Left ventricle myocardium inferior (tissue), 1 donor: ENCODE results near the gene SMNDC1. TPM values are rescaled to one million over a fixed set of nuclear protein-coding genes. Genes with fewer than 3 reads are reported as not detected.

Source experiments
- DNase-seq: peaks from one replicate; pipeline ENCODE4 v3.0.0-alpha.2; 2020
- H3K27ac ChIP-seq: fragments of 200-600 bp; replicated peaks from 2 replicates; pipeline ENCODE4 v1.8.0; 2021
- H3K27me3 ChIP-seq: fragments of 200-600 bp; 2 replicates; pipeline ENCODE4 v1.8.0; 2021; ENCODE audit warnings: low read depth
- H3K36me3 ChIP-seq: fragments of 200-600 bp; 2 replicates; pipeline ENCODE4 v1.8.0; 2021
- H3K4me1 ChIP-seq: fragments of 200-600 bp; 2 replicates; pipeline ENCODE4 v1.8.0; 2021
- H3K4me3 ChIP-seq: fragments of 200-600 bp; 2 replicates; pipeline ENCODE4 v1.8.0; 2021; ENCODE audit warnings: mild to moderate bottlenecking, moderate library complexity
- H3K9me3 ChIP-seq: fragments of 200-600 bp; replicated peaks from 2 replicates; pipeline ENCODE4 v1.8.0; 2021
- intact Hi-C: fragments of 100-400 bp; cut with micrococcal nuclease; formaldehyde crosslinking; loops from one replicate; pipeline ENCODE4 v1.11.0; 2022
- total RNA-seq: library from RNA; stranded (reverse); fragmentation: NEBNext Ultra II Directional; extraction: Animal tissue kit (Norgen Biotek cat#: 25700); gene quantifications from one replicate; pipeline ENCODE4 v1.2.1, GENCODE V29; 2021
- TF ChIP-seq, protein P1 (sequence below): fragments of 200-600 bp; IDR thresholded peaks from 2 replicates; pipeline ENCODE4 v1.8.0; 2021; ENCODE audit warnings: antibody characterized with exemption, mild to moderate bottlenecking, borderline replicate concordance
- donor health status: DM: no; HTN: yes; CAD: no; lungs with severe emphysema.

The SMNDC1 gene
- total RNA-seq, 1 donor from 2014 or later, result 24.1 TPM

DNA sequence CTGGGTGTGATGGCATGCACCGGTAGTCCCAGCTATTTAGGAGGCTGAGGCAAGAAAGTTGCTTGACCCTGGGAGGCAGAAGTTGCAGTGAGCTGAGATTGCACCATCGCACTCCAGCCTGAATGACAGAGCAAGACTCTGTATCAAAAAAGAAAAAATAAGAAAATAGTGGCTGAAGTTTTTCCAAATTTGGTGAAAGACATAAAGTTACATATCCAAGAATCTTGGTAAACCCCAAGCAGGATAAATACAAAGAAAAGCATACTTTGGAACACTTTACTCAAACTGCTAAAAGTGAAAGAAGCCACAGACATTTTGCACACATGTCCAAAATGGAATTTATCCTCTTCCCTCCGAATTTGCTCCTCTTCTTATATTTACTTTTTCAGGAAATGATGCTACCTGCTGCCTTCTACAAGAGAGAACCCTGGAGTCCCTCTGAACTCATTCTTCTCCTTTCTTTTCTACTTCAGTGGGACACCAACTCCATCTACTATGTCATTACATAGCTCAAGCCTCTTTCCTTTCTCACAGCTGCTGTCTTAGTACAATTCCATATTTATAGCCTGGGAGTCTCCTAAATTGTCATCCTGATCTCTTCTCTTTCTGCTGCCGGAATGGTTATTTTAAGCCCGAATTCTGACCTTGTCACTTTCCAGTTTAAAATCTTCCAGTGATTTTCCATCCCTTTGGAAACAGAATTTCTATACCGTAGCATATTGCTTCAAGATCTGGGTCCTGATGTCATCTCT is 17.3 kb upstream of the SMNDC1 start:
- Histone ChIP-seq H3K4me3 (no peak overlapping the region), H3K9me3 (peaks cover 21% of the 10 kb centered on the region), H3K36me3 (no peaks in the 10 kb centered on the region), H3K27ac (no peak overlapping the region), H3K4me1 (no peaks in the 10 kb centered on the region), H3K27me3 (peaks cover 8% of the 10 kb centered on the region)
- TF ChIP-seq, protein P1, sequence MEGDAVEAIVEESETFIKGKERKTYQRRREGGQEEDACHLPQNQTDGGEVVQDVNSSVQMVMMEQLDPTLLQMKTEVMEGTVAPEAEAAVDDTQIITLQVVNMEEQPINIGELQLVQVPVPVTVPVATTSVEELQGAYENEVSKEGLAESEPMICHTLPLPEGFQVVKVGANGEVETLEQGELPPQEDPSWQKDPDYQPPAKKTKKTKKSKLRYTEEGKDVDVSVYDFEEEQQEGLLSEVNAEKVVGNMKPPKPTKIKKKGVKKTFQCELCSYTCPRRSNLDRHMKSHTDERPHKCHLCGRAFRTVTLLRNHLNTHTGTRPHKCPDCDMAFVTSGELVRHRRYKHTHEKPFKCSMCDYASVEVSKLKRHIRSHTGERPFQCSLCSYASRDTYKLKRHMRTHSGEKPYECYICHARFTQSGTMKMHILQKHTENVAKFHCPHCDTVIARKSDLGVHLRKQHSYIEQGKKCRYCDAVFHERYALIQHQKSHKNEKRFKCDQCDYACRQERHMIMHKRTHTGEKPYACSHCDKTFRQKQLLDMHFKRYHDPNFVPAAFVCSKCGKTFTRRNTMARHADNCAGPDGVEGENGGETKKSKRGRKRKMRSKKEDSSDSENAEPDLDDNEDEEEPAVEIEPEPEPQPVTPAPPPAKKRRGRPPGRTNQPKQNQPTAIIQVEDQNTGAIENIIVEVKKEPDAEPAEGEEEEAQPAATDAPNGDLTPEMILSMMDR, result no peak
- no peak for DNase-seq
- intact Hi-C loops, result no loop called here

DNA sequence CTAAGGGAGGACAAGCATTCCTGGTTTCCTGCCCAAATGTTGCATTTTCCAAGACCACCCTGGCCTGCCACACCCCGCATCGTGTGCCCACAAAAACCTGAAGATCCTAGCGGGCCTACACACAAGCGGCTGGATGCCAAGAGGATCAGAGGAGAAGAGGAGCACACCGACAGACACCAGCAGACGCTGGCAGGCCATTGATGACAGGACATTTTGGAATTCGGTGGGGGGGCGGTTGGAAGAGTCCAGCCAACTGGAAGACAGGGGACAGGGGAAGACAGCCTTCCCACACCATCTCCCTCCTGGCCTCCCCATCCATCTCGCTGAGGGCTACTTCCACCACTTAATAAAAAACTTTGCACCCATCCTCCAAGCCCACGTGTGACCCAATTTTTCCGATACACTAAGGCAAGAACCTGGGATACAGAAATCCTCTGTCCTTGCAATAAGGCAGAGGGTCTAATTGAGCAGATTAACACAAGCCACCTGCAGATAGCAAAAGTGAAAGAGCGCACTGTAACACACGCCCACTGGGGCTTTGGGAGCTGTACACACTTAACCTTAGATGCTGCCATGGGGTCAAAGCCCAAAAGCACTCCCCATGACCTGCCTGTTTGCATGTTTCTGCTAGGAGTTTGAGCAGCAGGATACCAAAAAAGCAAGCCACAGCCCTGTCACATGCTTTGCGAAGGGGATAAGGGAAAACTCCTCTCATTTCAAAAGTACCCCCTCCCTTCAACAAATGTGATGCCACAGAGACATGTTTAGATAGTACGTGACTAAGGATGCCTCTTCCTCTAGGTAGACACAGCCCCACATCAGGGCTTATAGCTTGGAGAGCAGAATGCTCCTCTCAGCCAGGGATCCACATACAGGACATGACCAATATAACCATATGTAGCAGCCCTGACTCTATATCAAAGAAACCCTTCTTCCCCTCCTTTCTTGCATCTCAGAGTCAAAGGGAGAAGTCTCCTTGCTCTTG is 13.4 kb upstream of the SMNDC1 start:
- no peaks in the 10 kb centered on the region for H3K36me3 ChIP-seq
- intact Hi-C loops, result no loop called here
- TF ChIP-seq, protein P1, result no peak
- DNase-seq, result no peak
- H3K27ac ChIP-seq, result no peak overlapping the region
- no peaks in the 10 kb centered on the region for H3K27me3 ChIP-seq
- no peak overlapping the region for H3K4me3 ChIP-seq
- H3K9me3 ChIP-seq, result peaks cover 21% of the 10 kb centered on the region
- no peaks in the 10 kb centered on the region for H3K4me1 ChIP-seq

DNA sequence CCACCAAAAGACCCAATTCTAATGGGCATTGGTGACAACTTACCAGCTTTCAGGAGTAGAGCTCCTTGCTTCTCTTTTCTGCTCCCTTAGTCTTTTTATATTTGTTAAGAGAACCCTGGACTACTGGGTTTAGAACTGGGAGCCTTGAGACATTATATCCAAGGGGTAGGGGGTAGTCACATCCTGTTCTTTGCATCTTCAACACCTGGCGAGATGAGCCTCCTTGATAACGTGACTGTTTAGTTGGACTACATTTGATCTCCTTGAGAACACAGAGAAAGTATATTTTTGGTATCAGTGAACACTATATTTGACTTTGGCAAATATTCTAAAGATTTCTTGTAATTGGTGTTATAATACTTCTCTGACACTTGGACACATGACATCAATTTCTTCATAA is 9.0 kb upstream of the SMNDC1 start:
- intact Hi-C loops, result no loop called here
- no peak overlapping the region for H3K4me3 ChIP-seq
- no peaks in the 10 kb centered on the region for H3K9me3 ChIP-seq
- H3K4me1 ChIP-seq, result peaks cover 13% of the 10 kb centered on the region
- TF ChIP-seq, protein P1, result no peak
- no peaks in the 10 kb centered on the region for H3K36me3 ChIP-seq
- no peaks in the 10 kb centered on the region for H3K27me3 ChIP-seq
- no peak for DNase-seq
- H3K27ac ChIP-seq, result no peak overlapping the region

DNA sequence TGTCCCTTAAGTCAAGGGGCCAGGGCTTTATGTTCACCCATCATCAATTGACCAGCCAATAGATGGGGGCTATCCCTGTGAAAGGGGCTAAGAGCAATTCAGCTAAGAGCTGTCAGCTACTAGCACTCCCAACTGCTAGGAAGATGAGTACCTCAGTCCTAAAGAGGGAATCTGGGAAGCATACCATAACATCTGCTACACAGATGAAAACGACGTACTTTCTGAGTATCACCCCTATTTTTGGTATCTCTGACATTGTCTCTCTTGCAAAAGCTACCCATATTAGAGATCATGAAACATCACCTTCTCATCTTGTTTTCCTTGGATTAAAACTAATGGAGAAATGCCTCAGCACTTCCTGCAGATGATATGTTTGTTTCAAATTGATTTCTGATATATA is 7.5 kb upstream of the SMNDC1 start:
- H3K36me3 ChIP-seq, result no peaks in the 10 kb centered on the region
- DNase-seq, result no peak
- TF ChIP-seq, protein P1, result no peak
- H3K27me3 ChIP-seq, result no peaks in the 10 kb centered on the region
- H3K27ac ChIP-seq, result no peak overlapping the region
- peaks cover 13% of the 10 kb centered on the region for H3K4me1 ChIP-seq
- no peak overlapping the region for H3K4me3 ChIP-seq
- no peaks in the 10 kb centered on the region for H3K9me3 ChIP-seq
- intact Hi-C loops, result no loop called here

DNA sequence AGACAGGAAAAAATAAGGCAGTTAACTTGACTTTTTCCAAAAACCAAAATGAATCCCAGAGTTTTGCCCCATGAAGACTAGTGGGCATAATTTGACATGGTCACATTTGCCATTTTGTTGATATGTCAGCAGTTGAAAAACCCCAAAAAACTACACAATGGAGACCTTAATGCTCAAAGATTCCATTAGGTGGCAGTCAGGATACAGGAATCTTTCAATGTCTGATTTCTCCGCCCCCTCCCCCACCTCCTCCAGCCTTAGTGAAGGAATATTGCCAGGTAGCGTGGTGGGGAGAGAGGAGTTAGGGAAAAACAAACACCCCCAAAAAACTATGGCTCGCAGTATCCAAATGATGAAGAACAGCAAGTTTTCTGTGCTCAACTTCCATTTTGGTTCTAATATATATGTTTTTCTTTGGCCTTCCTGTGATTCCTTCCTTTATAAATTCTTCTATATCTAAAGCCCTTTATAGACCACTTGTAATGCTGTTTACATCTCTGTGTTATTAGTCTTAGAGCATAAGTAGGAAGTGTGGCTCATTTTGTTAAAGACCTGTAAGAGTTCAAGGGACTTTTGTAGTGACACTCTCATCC is 6.7 kb upstream of the SMNDC1 start:
- no peak overlapping the region for H3K27ac ChIP-seq
- intact Hi-C loops, result loop anchor here (2.0 kb wide), 1 partner anchor 235 kb away; no protein-coding TSS in a partner anchor
- no peak for DNase-seq

More for the DNA sequence above, 6.7 kb upstream of the SMNDC1 start:
- peaks cover 13% of the 10 kb centered on the region for H3K4me1 ChIP-seq
- no peaks in the 10 kb centered on the region for H3K36me3 ChIP-seq
- H3K27me3 ChIP-seq, result no peaks in the 10 kb centered on the region
- H3K9me3 ChIP-seq, result no peaks in the 10 kb centered on the region
- H3K4me3 ChIP-seq, result no peak overlapping the region
- TF ChIP-seq, protein P1, result peak; percentile 73
